NCI-H2029 (cell line): ENCODE results near the gene EML6.

ENCODE experiments used
- DNase-seq: peaks from one replicate; lab custom pipeline; 2025; lab: John Stamatoyannopoulos, UW

The EML6 gene

GRCh38 chr2:54880428-54880827 is 157.0 kb downstream of the EML6 start:
- no peak for DNase-seq

GRCh38 chr2:54881759-54882158 is 158.3 kb downstream of the EML6 start:
- peak; percentile 10 for DNase-seq

GRCh38 chr2:54885891-54886290 is 162.4 kb downstream of the EML6 start:
- no peak for DNase-seq

DNA sequence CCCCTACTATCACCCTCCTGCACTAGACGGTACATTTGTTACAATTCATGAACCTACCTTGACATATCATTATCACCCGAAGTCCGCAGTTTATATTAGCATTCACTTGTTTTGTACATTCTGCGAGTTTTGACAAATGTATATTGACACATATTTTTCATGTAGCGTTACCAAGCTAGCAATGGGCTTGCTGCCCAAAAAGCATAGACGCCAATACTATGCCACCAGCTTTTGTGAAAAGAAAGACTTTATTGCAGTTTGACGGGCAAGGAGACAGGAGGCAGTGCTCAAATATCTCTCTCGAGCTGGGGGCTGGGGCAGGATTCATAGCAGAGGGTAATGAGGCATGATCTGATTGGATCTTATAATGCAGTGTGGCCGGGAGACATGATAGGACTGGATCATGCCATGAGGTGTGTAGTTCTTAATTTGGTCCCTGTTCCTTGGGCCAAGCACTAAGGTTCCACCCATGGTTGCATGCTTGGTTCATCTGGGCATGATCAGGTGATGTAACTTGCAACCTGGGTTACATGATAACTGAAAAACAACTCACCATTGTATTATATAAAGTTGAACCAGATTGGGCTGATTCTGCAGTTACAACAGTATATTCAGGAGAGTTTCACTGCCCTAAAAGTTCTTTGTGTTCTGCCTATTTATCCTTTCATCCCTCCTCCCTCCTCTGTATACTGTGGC is 164.5 kb downstream of the EML6 start:
- no peak for DNase-seq

GRCh38 chr2:54889053-54889452 is 165.6 kb downstream of the EML6 start:
- no peak for DNase-seq

- no peak for DNase-seq
Measured at GRCh38 chr2:54891909-54892308, 168.4 kb downstream of the EML6 start.

DNA sequence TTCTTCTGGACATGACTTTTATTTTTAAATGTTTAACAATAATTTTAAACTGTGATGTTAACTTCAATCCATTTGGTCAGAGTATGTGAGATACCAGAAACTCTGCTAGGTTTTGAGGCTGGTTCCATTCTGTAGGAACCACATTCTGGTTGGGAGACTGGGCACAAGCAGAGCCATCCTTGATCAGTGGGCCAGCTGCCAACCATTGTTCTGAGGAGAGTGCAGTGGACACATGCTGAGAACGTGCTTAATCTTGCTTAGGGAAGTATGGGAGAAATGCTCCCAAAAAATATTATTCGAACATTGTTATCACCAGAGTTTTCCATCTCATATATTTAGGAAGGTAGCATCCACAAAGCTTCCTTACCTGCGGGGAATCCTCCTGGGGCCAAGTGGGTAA is 171.0 kb downstream of the EML6 start:
- no peak for DNase-seq

DNA sequence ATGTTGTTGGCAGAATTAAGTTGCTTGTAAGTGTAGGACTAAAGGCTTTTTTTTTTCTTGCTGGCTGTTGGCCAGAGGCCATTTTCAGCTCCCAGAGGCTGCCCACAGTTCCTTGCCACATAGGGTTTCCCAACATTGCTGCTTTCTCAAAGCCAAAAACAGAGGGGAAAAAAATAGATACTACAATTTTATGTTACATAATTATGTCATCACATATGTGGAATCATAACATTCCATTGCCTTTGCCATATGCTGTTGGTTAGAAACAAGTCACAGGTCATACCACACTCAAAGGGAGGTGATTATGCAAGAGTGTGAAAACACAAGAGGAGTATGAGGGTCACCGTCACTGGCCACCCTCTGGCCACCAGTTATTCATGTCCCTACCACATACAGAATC is 172.3 kb downstream of the EML6 start:
- DNase-seq: no peak

- no peak for DNase-seq
Measured at GRCh38 chr2:54897420-54898310, 174.2 kb downstream of the EML6 start.

DNA sequence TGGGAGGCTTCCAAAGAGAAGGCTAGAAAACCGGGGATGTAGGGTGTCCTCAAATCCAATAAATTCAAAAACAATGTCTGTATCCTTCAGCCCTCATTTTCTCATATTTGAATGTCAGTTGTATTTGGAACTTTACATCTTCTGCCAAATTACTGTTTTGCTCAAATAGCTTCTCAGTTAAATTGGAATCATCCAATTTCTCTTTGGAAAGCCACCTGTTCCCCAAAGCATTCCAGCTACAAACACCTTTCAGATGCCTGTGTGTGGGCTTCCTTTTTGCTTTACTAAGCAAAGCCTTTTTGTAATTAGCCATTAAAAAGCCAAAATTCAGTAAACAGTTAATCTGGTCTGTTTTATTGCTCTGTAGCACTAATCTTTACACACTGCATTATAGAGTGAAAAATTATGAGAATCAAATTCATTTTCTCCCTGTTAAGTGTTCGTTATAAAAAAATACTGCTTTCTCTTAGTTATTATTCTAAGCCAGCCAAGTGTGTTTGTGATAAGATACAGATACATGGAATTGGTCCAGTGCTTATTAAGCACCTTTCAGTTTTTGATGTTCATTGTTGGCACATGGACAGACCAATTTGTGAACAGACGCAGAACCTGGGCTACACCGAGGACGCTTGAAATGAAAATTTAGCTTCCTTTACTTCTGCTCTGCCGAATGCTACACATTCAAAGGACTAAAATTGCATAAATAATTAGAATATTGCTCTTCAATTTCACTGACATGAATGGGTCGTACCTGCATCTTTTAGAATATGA is 175.2 kb downstream of the EML6 start:
- DNase-seq: no peak

GRCh38 chr2:54899576-54900200 is 176.2 kb downstream of the EML6 start:
- DNase-seq: peak; percentile 25

GRCh38 chr2:54901224-54901986 is 177.9 kb downstream of the EML6 start:
- DNase-seq: no peak

- no peak for DNase-seq
Measured at GRCh38 chr2:54902763-54903162, 179.3 kb downstream of the EML6 start.

DNA sequence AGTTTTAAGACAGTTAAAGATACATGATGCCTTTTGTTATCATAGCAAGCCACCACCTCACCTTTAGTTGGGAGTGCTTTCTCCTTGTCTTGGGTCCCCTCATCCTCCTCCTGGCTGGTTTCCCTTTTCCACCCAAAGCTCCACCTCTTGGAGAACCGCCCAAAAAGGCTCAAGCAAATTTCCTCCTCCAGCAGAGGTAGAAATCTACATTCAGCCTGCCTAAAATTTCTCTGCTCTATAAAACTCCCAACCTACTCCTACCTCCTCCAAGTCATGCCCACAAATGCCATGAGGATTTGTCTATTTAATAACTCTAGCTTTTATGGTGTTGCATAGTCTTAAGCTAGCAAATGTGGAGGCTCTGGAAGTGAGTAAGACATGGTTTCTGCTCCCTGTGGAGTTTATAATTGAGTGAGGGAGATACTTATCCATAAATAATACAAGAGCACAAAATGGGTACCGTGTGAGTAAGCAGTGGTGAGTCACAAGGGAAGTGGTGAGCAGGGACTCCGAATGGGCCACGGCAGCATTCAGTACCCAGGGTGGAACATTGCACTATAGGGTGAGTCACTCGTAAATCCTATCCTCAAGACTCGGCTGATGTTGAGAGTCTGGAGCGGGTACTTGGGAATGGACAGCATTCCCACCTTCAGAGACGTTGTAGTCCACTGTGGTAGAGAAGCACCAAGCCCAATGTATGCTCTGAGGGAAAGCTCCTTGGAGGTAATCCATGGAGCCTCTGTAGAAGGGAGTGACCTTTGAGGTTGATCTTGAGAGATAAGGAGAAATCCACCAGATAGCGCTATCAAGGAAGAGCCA is 180.5 kb downstream of the EML6 start:
- DNase-seq: no peak

DNA sequence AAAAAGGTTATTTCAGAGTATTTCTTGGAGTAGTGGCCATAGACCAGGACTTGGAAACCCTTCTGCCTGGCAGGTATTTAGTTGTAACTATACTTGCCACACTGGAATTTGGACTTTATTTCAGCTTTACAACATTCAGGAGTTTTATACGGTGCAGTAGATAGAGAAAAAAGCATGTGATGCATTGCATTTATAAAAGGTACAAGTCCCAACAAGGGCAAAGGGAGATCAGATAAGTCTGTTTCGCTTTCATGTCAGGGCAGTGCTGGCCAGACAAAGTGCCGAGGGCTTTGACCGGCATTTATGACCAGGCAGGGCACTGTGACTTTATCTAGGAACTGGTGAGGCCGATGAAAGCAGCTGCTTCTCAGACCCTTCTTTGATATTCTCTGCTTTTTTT is 181.4 kb downstream of the EML6 start:
- DNase-seq: no peak

- DNase-seq: no peak
Measured at GRCh38 chr2:54906716-54907115, 183.3 kb downstream of the EML6 start.

DNA sequence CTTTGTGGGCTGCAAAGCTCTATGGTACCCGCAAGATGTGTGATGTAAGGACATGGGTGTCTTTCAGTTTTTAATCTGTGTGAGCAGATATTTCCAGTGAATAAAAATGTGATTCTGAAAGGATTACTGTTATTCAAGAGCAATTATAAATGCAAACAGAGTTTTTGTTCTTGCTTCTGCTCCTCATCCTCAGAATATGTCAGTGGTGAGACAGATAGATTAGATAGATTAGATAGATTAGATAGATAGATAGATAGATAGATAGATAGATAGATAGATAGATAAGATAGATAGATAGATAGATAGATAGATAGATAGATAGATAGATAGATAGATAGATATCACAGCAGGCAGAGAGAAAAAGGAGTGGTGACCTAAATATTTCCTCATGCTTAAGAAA is 184.2 kb downstream of the EML6 start:
- no peak for DNase-seq

- no peak for DNase-seq
Measured at GRCh38 chr2:54908591-54908990, 185.1 kb downstream of the EML6 start.

- no peak for DNase-seq
Measured at GRCh38 chr2:54909001-54909400, 185.5 kb downstream of the EML6 start.

DNA sequence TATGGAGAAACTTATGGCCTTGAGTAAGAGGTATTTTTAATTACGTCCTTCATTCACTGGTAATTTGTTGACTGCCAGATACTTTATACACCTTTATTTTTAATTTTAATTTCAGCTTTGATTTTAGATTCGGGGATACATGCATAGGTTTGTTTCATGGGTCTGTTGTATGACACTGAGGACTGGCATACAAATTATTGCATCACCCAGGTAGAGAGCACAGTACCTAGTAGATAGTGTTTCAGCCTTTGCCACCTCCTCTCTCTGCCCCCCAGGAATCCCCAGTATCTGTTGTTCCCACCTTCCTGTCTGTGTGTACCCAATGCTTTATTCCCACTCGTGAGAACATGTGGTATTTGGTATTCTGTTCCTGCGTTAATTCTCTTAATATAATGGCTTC is 188.8 kb downstream of the EML6 start:
- no peak for DNase-seq

DNA sequence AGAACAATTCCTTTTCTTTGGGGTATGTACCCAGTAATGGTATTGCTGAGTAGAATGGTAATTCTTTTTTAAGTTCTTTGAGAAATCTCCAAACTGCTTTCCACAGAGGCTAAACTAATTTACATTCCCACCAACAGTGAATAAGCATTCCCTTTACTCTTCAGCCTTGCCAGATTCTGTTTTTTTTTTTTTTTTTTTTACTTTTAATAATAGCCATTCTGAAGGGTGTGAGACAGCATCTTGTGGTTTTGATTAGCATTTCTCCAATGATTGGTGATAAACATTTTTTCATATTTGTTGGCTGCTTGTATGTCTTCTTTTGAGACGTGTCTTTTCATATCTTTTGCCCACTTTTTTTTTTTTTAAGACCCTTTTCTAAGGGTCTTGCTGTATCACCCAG is 189.4 kb downstream of the EML6 start:
- DNase-seq: no peak
